HG02642 (cell line): ENCODE results near the gene EXOC1.
"Not testable (repeated sequence)": the region's sequence is repeated elsewhere in the genome, so short reads cannot be mapped to it uniquely, and the experiment has no call there.

Experiments used
- ATAC-seq: cut with Tn5 transposase; IDR thresholded peaks from one replicate; pipeline ENCODE4 v1.9.1; 2021; ENCODE audit warnings: mild to moderate bottlenecking; ENCODE audit not compliant: unreplicated experiment, poor library complexity

The EXOC1 gene

DNA sequence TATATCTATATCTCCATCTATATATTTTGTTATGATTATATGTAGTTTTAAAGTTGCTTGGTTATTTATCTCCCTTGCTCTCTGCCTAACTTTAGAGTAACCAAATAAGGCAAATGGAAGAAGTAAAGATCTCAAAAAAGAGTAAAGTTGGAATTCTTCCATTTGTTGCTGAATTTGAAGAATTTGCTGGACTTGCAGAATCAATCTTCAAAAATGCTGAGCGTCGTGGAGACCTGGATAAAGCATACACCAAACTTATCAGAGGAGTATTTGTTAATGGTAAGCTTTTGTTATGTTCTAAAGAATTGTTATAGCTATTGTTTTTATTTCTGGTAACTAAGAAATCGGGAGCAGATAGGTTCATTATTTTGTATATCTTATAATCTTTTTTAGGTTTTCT lies 43.2 kb downstream of the EXOC1 start:
- ATAC-seq = no peak

DNA sequence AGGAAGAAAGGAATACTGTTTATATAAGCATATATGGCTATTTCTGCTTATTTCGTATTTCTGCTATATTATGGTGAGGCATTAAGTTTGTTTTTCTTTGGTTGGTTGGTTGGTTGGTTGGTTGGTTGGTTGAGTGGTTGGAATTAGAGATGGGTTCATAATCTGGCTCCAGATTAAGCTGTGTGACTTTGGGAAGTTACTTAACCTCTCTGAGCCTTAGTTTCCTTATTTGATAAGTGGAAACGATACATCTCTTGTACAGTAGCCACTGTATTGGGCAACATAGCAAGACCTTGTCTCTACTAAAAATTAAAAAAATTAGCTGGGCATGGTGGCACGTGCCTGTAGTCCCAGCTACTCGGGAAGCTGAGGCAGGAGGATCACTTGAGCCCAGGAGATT lies 49.2 kb downstream of the EXOC1 start:
- ATAC-seq = no peak

DNA sequence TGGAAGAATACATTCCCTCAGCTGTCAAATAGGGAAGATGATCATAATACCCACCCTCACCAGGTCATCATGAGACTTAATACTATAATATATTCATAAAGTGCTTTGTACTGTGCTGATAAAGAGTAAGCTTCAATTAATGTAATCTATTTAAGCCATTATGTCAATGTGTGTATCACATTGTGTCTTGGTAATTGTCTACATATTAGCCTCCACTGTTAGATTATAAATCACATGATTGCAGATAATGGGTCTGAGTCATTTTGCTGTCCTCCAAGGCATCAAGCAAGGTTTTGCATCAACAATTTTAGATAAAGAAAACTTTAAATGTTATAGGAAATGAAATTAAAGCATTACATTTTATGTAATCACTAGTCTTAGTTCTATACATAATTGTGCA lies 50.1 kb downstream of the EXOC1 start:
- no peak for ATAC-seq

DNA sequence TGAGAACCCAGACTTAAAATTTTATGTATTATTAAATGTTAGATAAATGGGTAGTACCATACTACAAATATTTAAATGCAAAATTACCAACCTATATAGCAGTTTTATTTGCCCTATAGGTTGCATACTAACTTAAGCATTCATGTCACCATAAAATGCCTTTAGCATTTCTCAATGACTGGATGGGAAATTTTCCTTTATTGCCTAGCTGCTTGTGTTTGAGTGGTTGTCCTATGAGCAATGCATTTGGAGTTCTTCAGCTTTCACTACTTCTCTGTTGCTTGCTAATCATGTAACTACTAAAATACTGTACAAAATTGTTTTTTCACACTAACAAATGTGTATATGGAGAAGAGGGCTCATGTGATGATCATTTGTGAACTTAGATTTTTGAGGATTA lies 51.1 kb downstream of the EXOC1 start:
- no peak for ATAC-seq

DNA sequence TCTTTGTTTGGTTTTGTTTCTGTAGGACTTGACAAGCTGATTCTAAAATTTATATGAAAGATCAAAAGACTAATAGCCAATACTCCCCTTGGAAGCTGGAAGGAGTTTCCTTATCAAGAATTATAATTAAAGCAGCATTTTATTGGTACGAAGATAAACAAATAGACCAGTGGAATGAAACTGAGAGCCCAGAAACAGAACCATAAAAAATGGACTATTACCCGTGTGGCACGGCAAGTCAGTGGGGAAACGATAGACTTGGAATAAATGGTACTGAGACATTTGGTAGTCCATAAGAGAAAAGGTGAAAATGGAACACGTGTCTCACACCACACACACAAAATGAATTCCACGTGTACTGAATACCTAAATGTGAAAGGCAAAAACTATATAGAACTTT lies 52.9 kb downstream of the EXOC1 start:
- no peak for ATAC-seq

- no peak for ATAC-seq
Measured at GRCh38 chr4:55906989-55907388, 53.5 kb downstream of the EXOC1 start.

- no peak for ATAC-seq
Measured at GRCh38 chr4:55907469-55907868, 54.0 kb downstream of the EXOC1 start.

DNA sequence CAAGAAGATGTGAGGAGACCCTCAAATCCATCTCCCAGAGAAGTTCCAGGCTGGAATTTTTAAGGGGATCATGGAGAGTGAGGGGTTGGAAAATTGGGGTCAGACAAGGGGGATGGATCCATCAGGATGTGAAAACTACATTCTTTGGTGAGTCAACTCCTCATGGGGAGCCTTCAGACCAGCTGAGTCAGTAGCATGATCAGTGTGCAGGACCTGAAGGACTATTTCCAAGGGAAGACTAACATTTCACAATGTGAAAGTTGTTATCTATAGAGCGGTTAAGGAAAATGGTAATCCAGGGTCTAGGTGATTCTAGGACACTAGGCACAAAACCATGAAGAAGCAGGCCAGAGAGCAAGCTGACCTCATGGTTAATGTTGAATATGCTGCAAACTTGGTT lies 56.7 kb downstream of the EXOC1 start:
- ATAC-seq = no peak

DNA sequence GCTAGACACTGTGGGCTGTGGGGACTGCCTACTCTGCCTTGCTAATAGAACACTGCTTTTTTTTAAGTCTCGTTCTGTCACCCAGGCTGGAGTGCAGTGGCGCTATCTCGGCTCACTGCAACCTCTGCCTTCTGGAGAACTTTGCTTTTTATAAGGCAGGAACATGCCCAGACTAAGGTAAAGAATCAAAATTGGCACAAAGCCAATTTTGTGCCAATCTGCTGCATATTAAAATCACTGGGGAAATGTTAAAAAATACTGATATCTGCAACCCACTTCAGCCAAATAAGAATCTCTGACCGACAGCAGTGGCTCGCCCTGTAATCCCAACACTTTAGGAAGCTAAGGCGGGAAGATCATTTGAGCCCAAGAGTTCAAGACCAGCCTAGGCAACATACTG lies 58.8 kb downstream of the EXOC1 start:
- ATAC-seq = no peak

GRCh38 chr4:55920571-55920970 lies 67.1 kb downstream of the EXOC1 start:
- ATAC-seq = no peak

GRCh38 chr4:55921093-55921492 lies 67.6 kb downstream of the EXOC1 start:
- ATAC-seq = no peak

DNA sequence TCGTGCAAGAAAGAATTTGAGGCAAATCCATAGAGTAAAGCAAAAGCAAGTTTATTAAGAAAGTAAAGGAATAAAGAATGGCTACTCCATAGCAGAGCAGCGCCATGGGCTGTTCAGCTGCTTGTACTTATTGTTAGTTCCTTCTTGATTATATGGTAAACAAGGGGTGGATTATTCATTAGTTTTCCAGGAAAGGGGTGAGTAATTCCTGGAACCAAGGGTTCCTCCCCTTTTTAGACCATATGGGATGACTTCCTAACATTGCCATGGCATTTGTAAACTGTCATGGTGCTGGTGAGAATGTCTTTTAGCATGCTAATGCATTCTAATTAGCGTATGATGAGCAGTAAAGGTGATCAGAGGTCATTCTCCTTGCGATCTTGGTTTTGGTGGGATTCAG lies 71.8 kb downstream of the EXOC1 start:
- ATAC-seq = no peak

- ATAC-seq = no peak
Measured at GRCh38 chr4:55926610-55927009, 73.2 kb downstream of the EXOC1 start.

DNA sequence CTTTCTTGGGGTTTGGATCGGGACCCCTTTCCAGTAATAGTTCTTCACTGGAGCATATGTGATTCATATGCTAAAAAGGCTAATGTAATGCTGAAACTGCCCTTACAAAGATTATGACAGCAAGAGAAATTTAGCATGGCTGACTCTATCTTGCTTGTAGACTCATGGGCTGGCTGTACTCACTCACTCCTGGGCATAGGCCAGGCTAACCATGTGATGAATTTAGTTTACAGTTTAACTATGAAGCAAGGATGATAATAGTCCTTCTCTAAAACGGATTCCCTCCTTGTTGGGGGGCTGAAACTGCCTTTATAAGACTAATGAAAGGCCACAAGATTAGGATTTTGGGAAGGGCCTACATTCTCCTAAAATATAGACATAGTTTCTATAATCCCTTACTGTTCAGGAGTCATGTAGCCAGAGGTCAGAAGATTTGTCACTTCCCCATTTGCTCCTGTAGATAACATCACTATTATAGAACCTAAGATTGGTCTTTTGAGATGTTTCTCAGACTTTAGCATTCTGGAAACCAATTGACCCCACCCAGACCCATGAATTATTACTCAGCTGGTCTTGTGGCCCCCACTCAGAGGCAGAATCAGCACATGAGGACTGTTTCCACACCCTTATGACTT lies 74.5 kb downstream of the EXOC1 start:
- no peak for ATAC-seq

DNA sequence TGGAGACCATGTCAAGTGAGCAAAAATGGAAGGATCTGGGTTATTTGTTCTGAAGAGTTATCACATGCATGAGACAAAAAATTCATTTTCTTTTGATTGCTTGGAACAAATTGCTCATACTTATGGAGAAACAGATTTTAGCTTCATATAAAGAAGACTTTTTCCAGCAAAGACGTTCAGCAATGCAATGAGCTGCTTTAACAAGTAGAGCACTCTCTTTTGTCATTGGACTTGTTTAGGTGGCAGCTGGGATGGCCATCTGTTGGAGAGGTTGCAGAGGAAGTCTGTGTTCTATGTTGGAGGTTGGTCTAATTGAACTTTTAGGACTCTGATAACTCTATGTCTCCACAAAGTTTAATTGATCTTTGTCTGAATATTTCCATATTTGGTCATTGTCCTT lies 75.4 kb downstream of the EXOC1 start:
- no peak for ATAC-seq

- no peak for ATAC-seq
Measured at GRCh38 chr4:55931043-55931442, 77.6 kb downstream of the EXOC1 start.

DNA sequence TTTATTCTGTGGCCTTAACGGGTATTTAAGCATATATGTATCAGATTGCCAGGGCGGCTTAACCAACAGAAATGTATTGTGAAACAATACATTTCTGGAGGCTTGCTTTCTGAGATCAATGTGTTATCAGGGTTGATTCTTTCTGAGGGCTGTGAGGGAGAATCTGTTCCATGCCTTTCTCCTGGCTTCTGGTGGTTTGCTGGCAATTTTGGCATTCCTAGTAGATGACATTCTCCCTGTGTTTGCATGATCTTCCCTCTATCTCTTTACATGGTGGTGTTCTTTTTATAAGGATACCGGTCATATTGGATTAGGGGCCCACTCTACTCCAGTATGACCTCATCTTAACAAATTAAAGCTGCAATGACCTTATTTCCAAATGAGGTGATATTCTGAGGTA lies 78.4 kb downstream of the EXOC1 start:
- ATAC-seq = no peak

DNA sequence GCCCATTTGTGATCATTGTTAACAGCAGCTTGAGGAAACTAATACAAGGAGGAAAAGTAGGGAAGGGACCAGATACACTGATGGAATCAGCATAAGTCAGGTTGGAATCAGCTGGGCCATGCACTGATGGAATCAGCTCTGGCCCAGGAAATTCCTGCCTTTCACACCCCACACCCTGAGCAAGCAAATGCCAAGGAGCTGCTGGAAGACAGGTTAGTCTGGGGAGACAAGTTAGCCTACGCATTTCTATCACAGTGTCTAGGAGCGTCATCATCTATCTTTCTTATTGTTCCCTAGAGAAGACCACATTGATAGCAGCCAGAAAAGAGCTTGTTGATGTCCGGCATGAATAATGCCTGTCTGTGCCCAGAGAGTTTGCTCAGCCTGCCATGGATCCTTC lies 79.1 kb downstream of the EXOC1 start:
- ATAC-seq = no peak

DNA sequence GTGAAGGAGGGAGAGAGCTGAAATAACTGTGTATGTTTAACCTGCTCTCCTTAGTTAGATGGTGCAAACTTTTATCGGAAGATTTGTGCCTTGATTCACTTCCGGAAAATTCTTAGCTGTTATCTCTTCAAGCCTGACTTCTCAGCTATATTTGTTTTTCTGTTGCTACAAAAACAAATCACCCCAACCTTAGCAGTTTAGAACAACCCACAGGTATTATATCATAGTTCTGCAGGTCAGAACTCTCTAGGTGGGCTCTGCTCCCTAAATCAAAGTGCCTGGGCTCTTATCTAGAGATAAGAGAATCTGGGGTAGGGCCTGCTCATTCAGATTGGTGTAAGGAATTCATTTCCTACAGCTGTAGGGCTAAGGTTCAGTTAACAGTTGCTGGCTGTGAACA lies 80.2 kb downstream of the EXOC1 start:
- no peak for ATAC-seq

DNA sequence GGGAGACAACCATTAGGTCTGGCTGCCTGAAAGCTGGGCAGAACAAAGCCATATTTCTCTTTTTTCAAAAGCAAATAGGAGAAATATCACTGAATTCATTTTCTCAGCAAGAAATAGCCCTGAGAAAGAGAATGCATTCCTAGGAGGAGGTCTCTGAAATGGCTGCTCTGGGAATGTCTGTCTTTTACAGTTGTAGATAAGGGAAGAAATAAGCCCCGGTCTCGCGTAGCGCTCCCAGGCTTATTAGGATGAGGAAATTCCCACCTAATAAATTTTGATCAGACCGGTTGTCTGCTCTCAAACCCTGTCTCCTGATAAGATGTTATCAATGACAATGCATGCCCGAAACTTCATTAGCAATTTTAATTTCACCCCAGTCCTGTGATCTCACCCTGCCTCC lies 82.5 kb downstream of the EXOC1 start:
- not testable (repeated sequence) for ATAC-seq

DNA sequence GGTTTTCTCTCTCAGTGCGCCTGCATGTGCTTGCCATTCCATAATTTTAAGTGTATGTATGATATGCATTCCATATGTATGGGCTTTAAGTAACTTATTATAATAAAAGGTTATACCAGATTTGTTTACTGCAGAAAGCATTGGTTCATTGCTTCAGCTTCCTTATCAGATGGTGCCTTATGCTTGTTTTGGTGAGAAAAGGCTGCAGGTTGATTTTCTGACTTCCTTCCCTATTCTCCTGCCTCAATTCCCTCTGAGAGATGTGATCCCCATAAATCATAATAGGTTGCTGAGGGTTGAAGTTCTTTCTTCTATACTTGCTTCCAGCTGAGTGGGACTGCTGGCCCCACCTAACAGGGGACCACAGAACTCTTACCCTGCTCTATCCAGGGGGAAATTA lies 85.0 kb downstream of the EXOC1 start:
- ATAC-seq = no peak

DNA sequence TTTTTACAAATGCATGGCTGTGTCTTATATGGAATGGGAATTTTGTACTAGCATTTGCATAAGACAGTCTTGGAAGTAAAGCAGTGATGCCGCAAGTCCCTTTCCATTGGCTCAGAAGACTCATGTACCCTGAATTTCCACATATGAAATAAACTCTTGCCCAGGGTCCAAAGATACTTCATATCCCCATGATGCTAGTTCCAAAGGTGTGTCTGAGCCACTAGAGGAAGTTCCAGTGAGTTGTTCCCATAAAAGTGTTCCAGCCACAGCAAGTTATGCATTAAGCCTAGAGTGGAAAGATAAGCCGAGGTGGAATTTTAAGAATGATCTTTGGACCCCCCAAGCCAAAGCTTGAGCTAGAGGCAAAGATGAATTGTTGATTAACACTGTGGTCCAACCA lies 86.0 kb downstream of the EXOC1 start:
- no peak for ATAC-seq

GRCh38 chr4:55941881-55942396 lies 88.5 kb downstream of the EXOC1 start:
- ATAC-seq = no peak
